NCI-H2196 treated with DMSO at 0.1 percent for 48 hours (cell line): ENCODE data around the gene PIEZO2.

Experiments
- DNase-seq: peaks from one replicate; lab custom pipeline; 2025; ENCODE audit not compliant: unreplicated experiment; lab: John Stamatoyannopoulos, UW

The PIEZO2 gene

GRCh38 chr18:10755855-10756254 lies 393.5 kb downstream of the PIEZO2 start:
- no peak for DNase-seq

GRCh38 chr18:10754128-10754527 lies 395.2 kb downstream of the PIEZO2 start:
- no peak for DNase-seq

- DNase-seq = no peak
These were observed 397.0 kb downstream of the PIEZO2 start for GRCh38 chr18:10752382-10752781.

GRCh38 chr18:10751653-10752052 lies 397.7 kb downstream of the PIEZO2 start:
- DNase-seq = no peak

GRCh38 chr18:10750191-10751035 lies 399.0 kb downstream of the PIEZO2 start:
- no peak for DNase-seq

GRCh38 chr18:10748641-10749040 lies 400.7 kb downstream of the PIEZO2 start:
- DNase-seq = no peak

- DNase-seq = no peak
These were observed 403.4 kb downstream of the PIEZO2 start for GRCh38 chr18:10745971-10746370.

GRCh38 chr18:10745219-10745618 lies 404.1 kb downstream of the PIEZO2 start:
- no peak for DNase-seq

GRCh38 chr18:10743766-10744165 lies 405.6 kb downstream of the PIEZO2 start:
- no peak for DNase-seq

GRCh38 chr18:10739152-10739551 lies 410.2 kb downstream of the PIEZO2 start:
- peak; percentile 71 for DNase-seq

GRCh38 chr18:10736984-10737383 lies 412.4 kb downstream of the PIEZO2 start:
- no peak for DNase-seq

- no peak for DNase-seq
These were observed 416.4 kb downstream of the PIEZO2 start for GRCh38 chr18:10732990-10733389.

- peak; percentile 81 for DNase-seq
These were observed 421.9 kb downstream of the PIEZO2 start for GRCh38 chr18:10727477-10727876.

GRCh38 chr18:10726198-10727068 lies 422.9 kb downstream of the PIEZO2 start:
- DNase-seq = peak; percentile 96

- DNase-seq = no peak
These were observed 424.7 kb downstream of the PIEZO2 start for GRCh38 chr18:10724666-10725065.

GRCh38 chr18:10723496-10723895 lies 425.9 kb downstream of the PIEZO2 start:
- DNase-seq = no peak

- no peak for DNase-seq
These were observed 430.6 kb downstream of the PIEZO2 start for GRCh38 chr18:10718809-10719208.

- peak; percentile 59 for DNase-seq
These were observed 433.6 kb downstream of the PIEZO2 start for GRCh38 chr18:10715791-10716190.

GRCh38 chr18:10713409-10713808 lies 436.0 kb downstream of the PIEZO2 start:
- no peak for DNase-seq

- DNase-seq = no peak
These were observed 442.1 kb downstream of the PIEZO2 start for GRCh38 chr18:10707294-10707693.

GRCh38 chr18:10705786-10706185 lies 443.6 kb downstream of the PIEZO2 start:
- peak; percentile 20 for DNase-seq

- DNase-seq = no peak
These were observed 444.1 kb downstream of the PIEZO2 start for GRCh38 chr18:10705291-10705690.
